ENCODE data around the gene KLF3. TPM values are rescaled to one million over a fixed set of nuclear protein-coding genes. Genes with fewer than 3 reads are reported as not detected.
A peak's percentile ranks its signal among the peaks of the same experiment; 100 is the strongest.

KLF3 gene
- total RNA-seq, 4 donors from 2014 or later: 30.8 to 50.4 (median 40.4) TPM

- H3K27me3 ChIP-seq: no peaks in the 10 kb centered on the region
- H3K36me3 ChIP-seq: no peaks in the 10 kb centered on the region
- DNase-seq (ENCODE audit: extremely low spot score): no peak
- peaks cover 71 to 81% (median 79%) of the 10 kb centered on the region in 4 donors for H3K4me1 ChIP-seq
- no peak for TF ChIP-seq EP300 (IDR thresholded peaks at IDR 0.05)
- TF ChIP-seq POLR2A (IDR thresholded peaks at IDR 0.05; ENCODE audit: low read depth): no peak
- TF ChIP-seq CTCF (IDR thresholded peaks at IDR 0.05): no peak
- TF ChIP-seq POLR2AphosphoS5 (IDR thresholded peaks at IDR 0.05): no peak
- H3K9me3 ChIP-seq: peaks cover 0 to 4% (median 0%) of the 10 kb centered on the region in 4 donors
- peak overlapping the region in 1 of 4 donors; percentile 95 for H3K4me3 ChIP-seq
- 38% methylated on average over 2 of the region's 2 CpGs for WGBS
- intact Hi-C loops (cut with DNase I): no loop called here
- peak overlapping the region; percentile 99 to 100 (median 100) for H3K27ac ChIP-seq (replicated peaks in 1 of 4)
Observed at GRCh38 chr4:38668203-38668971, 4.4 kb downstream of the KLF3 start.

- H3K27ac ChIP-seq (replicated peaks in 1 of 4): peak overlapping the region; percentile 99 to 100 (median 100)
- TF ChIP-seq POLR2AphosphoS5 (IDR thresholded peaks at IDR 0.05) (no peak), POLR2A (IDR thresholded peaks at IDR 0.05; ENCODE audit: low read depth) (no peak), CTCF (IDR thresholded peaks at IDR 0.05) (no peak), EP300 (IDR thresholded peaks at IDR 0.05) (no peak)
- no peaks in the 10 kb centered on the region for H3K36me3 ChIP-seq
- no peaks in the 10 kb centered on the region for H3K27me3 ChIP-seq
- peak overlapping the region in 1 of 4 donors; percentile 25 for H3K4me3 ChIP-seq
- intact Hi-C loops (cut with DNase I): no loop called here
- peaks cover 0 to 1% (median 0%) of the 10 kb centered on the region in 4 donors for H3K9me3 ChIP-seq
- H3K4me1 ChIP-seq: peaks cover 79 to 90% (median 87%) of the 10 kb centered on the region in 4 donors
- DNase-seq (ENCODE audit: extremely low spot score): no peak
- 36% methylated on average over 3 of the region's 3 CpGs for WGBS
Observed at GRCh38 chr4:38669208-38669607, 5.2 kb downstream of the KLF3 start.

GRCh38 chr4:38670109-38670901 lies 6.3 kb downstream of the KLF3 start:
- peak overlapping the region in 3 of 4 donors; percentile 3 to 37 (median 6) for H3K4me3 ChIP-seq
- H3K36me3 ChIP-seq: no peaks in the 10 kb centered on the region
- H3K9me3 ChIP-seq: no peaks in the 10 kb centered on the region
- no peak for DNase-seq (ENCODE audit: extremely low spot score)
- peak overlapping the region; percentile 85 to 100 (median 99) for H3K27ac ChIP-seq (replicated peaks in 1 of 4)
- intact Hi-C loops (cut with DNase I): no loop called here
- peaks cover 89 to 100% (median 97%) of the 10 kb centered on the region in 4 donors for H3K4me1 ChIP-seq
- TF ChIP-seq CTCF (IDR thresholded peaks at IDR 0.05) (no peak), POLR2A (IDR thresholded peaks at IDR 0.05; ENCODE audit: low read depth) (no peak), POLR2AphosphoS5 (IDR thresholded peaks at IDR 0.05) (no peak), EP300 (IDR thresholded peaks at IDR 0.05) (no peak)
- 73% methylated on average over 6 of the region's 6 CpGs for WGBS
- no peaks in the 10 kb centered on the region for H3K27me3 ChIP-seq

GRCh38 chr4:38670939-38671591 lies 7.1 kb downstream of the KLF3 start:
- Histone ChIP-seq H3K4me1 (peaks cover 89 to 100% (median 98%) of the 10 kb centered on the region in 4 donors), H3K4me3 (peak overlapping the region; percentile 6 to 37 (median 8)), H3K27me3 (no peaks in the 10 kb centered on the region), H3K9me3 (no peaks in the 10 kb centered on the region), H3K36me3 (no peaks in the 10 kb centered on the region), H3K27ac (replicated peaks in 1 of 4) (peak overlapping the region; percentile 85 to 100 (median 99))
- intact Hi-C loops (cut with DNase I): no loop called here
- TF ChIP-seq EP300 (IDR thresholded peaks at IDR 0.05) (no peak), CTCF (IDR thresholded peaks at IDR 0.05) (no peak), POLR2AphosphoS5 (IDR thresholded peaks at IDR 0.05) (peak; percentile 23 to 40), POLR2A (IDR thresholded peaks at IDR 0.05; ENCODE audit: low read depth) (no peak)
- 38% methylated on average over 10 of the region's 10 CpGs for WGBS
- DNase-seq (ENCODE audit: extremely low spot score): no peak
